ENCODE measurements around the gene SLIT3. TPM values are rescaled to one million over a fixed set of nuclear protein-coding genes. Genes with fewer than 3 reads are reported as not detected.

Gene SLIT3
- total RNA-seq, 1 experiment from 2014 or later: 0.10 TPM

DNA sequence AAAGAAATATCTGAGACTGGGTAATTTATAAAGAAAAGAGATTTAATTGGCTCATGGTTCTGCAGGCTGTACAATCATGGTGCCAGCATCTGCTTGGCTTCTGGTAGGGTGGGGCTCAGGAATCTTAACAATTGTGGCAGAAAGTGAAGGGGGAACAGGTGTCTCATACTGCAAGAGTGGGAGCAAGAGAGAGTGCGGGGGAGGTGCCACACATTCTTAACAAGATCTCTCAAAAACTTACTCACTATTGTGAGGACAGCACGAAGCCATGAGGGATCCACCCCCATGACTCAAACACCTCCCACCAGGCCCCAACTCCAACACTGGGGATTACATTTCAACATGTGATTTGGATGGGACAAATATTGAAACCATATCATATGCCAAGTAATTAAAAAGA lies 651.6 kb downstream of the SLIT3 start:
- no peak overlapping the region for H3K9ac ChIP-seq (ENCODE audit: low read length)
- H3K9me2 ChIP-seq (ENCODE audit: insufficient read depth): no peaks in the 10 kb centered on the region
- H2AFZ ChIP-seq (ENCODE audit: low read depth, low read length, poor library complexity, severe bottlenecking): no peak overlapping the region
- intact Hi-C loops (cut with micrococcal nuclease): no loop called here
- no peaks in the 10 kb centered on the region for H4K20me1 ChIP-seq (ENCODE audit: insufficient read depth)
- DNase-seq (ENCODE audit: low read depth, low spot score): no peak
- H3K4me2 ChIP-seq (ENCODE audit: low read length): no peak overlapping the region
- no peaks in the 10 kb centered on the region for H3K79me2 ChIP-seq (ENCODE audit: insufficient read depth, low read length)
- ChIA-PET RAD21 (ENCODE audit: low non-redundant PET in 1 of 2, low total read pairs in 2 of 2, uncharacterized antibody in 2 of 2, unreplicated experiment in 2 of 2) (no interaction called here), POLR2A (no interaction called here), CTCF (no interaction called here)
- H3K4me1 ChIP-seq (ENCODE audit: control insufficient read depth in 1 of 2, insufficient read depth in 2 of 2, low read length in 2 of 2): no peaks in the 10 kb centered on the region
- H3K4me3 ChIP-seq (replicated peaks in 1 of 2; ENCODE audit: low read depth in 1 of 2, low read length in 2 of 2): no peak overlapping the region
- no TSS peak for BruUV-seq (replicated peaks)
- no peak for ATAC-seq
- H3K9me3 ChIP-seq (ENCODE audit: control insufficient read depth in 1 of 2, insufficient read depth in 1 of 2, low read depth in 1 of 2, low read length in 2 of 2): no peaks in the 10 kb centered on the region
- no peak overlapping the region for H3K27ac ChIP-seq (ENCODE audit: low read depth, low read length)
- H3K27me3 ChIP-seq (ENCODE audit: insufficient read depth, low read length): peaks cover 5% of the 10 kb centered on the region; the same call in 1 of the 2 replicates
- no peaks in the 10 kb centered on the region for H3K36me3 ChIP-seq (ENCODE audit: control insufficient read depth in 1 of 2, insufficient read depth in 2 of 2, low read length in 2 of 2)
- TF ChIP-seq, protein P1, sequence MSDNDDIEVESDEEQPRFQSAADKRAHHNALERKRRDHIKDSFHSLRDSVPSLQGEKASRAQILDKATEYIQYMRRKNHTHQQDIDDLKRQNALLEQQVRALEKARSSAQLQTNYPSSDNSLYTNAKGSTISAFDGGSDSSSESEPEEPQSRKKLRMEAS (IDR thresholded peaks at IDR 0.05): no peak
- TF ChIP-seq EGR1 (IDR thresholded peaks at IDR 0.05; ENCODE audit: low read depth) (no peak), CBX3 (IDR thresholded peaks at IDR 0.05; ENCODE audit: low read depth) (no peak), EZH2phosphoT487 (IDR thresholded peaks at IDR 0.05; ENCODE audit: borderline replicate concordance) (no peak), JUND (IDR thresholded peaks at IDR 0.05) (no peak), SIN3A (IDR thresholded peaks at IDR 0.05; ENCODE audit: low read depth) (no peak), POLR2AphosphoS5 (IDR thresholded peaks at IDR 0.05; ENCODE audit: low read depth, low read length) (no peak), ZNF274 (IDR thresholded peaks at IDR 0.05; ENCODE audit: low read depth, low read length) (no peak), POLR2A (IDR thresholded peaks at IDR 0.05; ENCODE audit: borderline replicate concordance, extremely low read depth, insufficient read depth, insufficient read length) (no peak), SRF (IDR thresholded peaks at IDR 0.05; ENCODE audit: low read depth) (no peak), RAD21 (IDR thresholded peaks at IDR 0.05; ENCODE audit: low read depth) (no peak), SP1 (IDR thresholded peaks at IDR 0.05; ENCODE audit: low read depth) (no peak), ZFX (IDR thresholded peaks at IDR 0.05) (no peak)
- TF ChIP-seq, protein P2, sequence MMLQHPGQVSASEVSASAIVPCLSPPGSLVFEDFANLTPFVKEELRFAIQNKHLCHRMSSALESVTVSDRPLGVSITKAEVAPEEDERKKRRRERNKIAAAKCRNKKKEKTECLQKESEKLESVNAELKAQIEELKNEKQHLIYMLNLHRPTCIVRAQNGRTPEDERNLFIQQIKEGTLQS (IDR thresholded peaks at IDR 0.05): no peak
- TF ChIP-seq, protein P3, sequence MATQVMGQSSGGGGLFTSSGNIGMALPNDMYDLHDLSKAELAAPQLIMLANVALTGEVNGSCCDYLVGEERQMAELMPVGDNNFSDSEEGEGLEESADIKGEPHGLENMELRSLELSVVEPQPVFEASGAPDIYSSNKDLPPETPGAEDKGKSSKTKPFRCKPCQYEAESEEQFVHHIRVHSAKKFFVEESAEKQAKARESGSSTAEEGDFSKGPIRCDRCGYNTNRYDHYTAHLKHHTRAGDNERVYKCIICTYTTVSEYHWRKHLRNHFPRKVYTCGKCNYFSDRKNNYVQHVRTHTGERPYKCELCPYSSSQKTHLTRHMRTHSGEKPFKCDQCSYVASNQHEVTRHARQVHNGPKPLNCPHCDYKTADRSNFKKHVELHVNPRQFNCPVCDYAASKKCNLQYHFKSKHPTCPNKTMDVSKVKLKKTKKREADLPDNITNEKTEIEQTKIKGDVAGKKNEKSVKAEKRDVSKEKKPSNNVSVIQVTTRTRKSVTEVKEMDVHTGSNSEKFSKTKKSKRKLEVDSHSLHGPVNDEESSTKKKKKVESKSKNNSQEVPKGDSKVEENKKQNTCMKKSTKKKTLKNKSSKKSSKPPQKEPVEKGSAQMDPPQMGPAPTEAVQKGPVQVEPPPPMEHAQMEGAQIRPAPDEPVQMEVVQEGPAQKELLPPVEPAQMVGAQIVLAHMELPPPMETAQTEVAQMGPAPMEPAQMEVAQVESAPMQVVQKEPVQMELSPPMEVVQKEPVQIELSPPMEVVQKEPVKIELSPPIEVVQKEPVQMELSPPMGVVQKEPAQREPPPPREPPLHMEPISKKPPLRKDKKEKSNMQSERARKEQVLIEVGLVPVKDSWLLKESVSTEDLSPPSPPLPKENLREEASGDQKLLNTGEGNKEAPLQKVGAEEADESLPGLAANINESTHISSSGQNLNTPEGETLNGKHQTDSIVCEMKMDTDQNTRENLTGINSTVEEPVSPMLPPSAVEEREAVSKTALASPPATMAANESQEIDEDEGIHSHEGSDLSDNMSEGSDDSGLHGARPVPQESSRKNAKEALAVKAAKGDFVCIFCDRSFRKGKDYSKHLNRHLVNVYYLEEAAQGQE (IDR thresholded peaks at IDR 0.05; ENCODE audit: low read depth): no peak
- TF ChIP-seq, protein P4, sequence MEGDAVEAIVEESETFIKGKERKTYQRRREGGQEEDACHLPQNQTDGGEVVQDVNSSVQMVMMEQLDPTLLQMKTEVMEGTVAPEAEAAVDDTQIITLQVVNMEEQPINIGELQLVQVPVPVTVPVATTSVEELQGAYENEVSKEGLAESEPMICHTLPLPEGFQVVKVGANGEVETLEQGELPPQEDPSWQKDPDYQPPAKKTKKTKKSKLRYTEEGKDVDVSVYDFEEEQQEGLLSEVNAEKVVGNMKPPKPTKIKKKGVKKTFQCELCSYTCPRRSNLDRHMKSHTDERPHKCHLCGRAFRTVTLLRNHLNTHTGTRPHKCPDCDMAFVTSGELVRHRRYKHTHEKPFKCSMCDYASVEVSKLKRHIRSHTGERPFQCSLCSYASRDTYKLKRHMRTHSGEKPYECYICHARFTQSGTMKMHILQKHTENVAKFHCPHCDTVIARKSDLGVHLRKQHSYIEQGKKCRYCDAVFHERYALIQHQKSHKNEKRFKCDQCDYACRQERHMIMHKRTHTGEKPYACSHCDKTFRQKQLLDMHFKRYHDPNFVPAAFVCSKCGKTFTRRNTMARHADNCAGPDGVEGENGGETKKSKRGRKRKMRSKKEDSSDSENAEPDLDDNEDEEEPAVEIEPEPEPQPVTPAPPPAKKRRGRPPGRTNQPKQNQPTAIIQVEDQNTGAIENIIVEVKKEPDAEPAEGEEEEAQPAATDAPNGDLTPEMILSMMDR (IDR thresholded peaks at IDR 0.05 in 2 of 3, conservative IDR thresholded peaks at IDR 0.05 in 1 of 3; ENCODE audit: borderline replicate concordance in 1 of 3, insufficient read depth in 1 of 3, low read depth in 2 of 3, low read length in 2 of 3): no peak

All from HCT116 (cell line).